Muscle layer of duodenum (tissue), 2 donors: ENCODE results near the gene ADAT3.

Experiments used
- H3K27ac ChIP-seq: one replicate; pipeline ENCODE4 v1.7.0; 2013; ENCODE audit warnings: mild to moderate bottlenecking, low read length
- H3K27me3 ChIP-seq: one replicate; pipeline ENCODE4 v1.7.0; 2013; ENCODE audit warnings: low read depth, mild to moderate bottlenecking, control low read depth, low read length
- H3K36me3 ChIP-seq, 2 donors: one replicate each; pipeline ENCODE4 v1.7.0; 2013; ENCODE audit warnings: low read length in 2 of 2, control low read depth in 1 of 2, mild to moderate bottlenecking in 1 of 2; ENCODE audit not compliant: insufficient read depth in 2 of 2, control insufficient read depth in 1 of 2
- H3K4me1 ChIP-seq, 2 donors: one replicate each; pipeline ENCODE4 v1.7.0; 2013; ENCODE audit warnings: low read length in 2 of 2, mild to moderate bottlenecking in 2 of 2, control low read depth in 1 of 2, moderate library complexity in 1 of 2; ENCODE audit not compliant: insufficient read depth in 2 of 2, control insufficient read depth in 1 of 2
- H3K4me3 ChIP-seq, 2 donors: one replicate each; pipeline ENCODE4 v1.7.0; 2013; ENCODE audit warnings: low read length in 2 of 2, low read depth in 1 of 2, mild to moderate bottlenecking in 1 of 2
- H3K9me3 ChIP-seq, 2 donors: one replicate each; pipeline ENCODE4 v1.7.0; 2013; ENCODE audit warnings: low read length in 2 of 2, control low read depth in 1 of 2, mild to moderate bottlenecking in 1 of 2; ENCODE audit not compliant: control insufficient read depth in 1 of 2
- donor health status: healthy.

ADAT3 gene

GRCh38 chr19:1944916-1945561 is 39.8 kb downstream of the ADAT3 start:
- Histone ChIP-seq H3K36me3 (peaks cover 0 to 12% of the 10 kb centered on the region in 2 donors), H3K4me1 (peaks cover 10 to 32% of the 10 kb centered on the region in 2 donors), H3K4me3 (no peak overlapping the region), H3K9me3 (no peaks in the 10 kb centered on the region), H3K27me3 (no peaks in the 10 kb centered on the region), H3K27ac (no peak overlapping the region)

GRCh38 chr19:1945899-1946298 is 40.7 kb downstream of the ADAT3 start:
- H3K9me3 ChIP-seq: no peaks in the 10 kb centered on the region

GRCh38 chr19:1947651-1948209 is 42.5 kb downstream of the ADAT3 start:
- Histone ChIP-seq H3K4me1 (peaks cover 10 to 26% of the 10 kb centered on the region in 2 donors), H3K27ac (no peak overlapping the region), H3K36me3 (peaks cover 0 to 12% of the 10 kb centered on the region in 2 donors), H3K9me3 (no peaks in the 10 kb centered on the region), H3K4me3 (no peak overlapping the region), H3K27me3 (no peaks in the 10 kb centered on the region)

More at GRCh38 chr19:1945899-1946298, 40.7 kb downstream of the ADAT3 start:
- no peaks in the 10 kb centered on the region for H3K27me3 ChIP-seq
- H3K4me3 ChIP-seq: no peak overlapping the region
- no peak overlapping the region for H3K27ac ChIP-seq
- H3K4me1 ChIP-seq: peaks cover 10 to 32% of the 10 kb centered on the region in 2 donors
- H3K36me3 ChIP-seq: peaks cover 0 to 8% of the 10 kb centered on the region in 2 donors

- H3K9me3 ChIP-seq: no peaks in the 10 kb centered on the region
- H3K4me1 ChIP-seq: peaks cover 0 to 8% of the 10 kb centered on the region in 2 donors
- no peaks in the 10 kb centered on the region for H3K27me3 ChIP-seq
- H3K36me3 ChIP-seq: peaks cover 0 to 19% of the 10 kb centered on the region in 2 donors
- no peak overlapping the region for H3K27ac ChIP-seq
- H3K4me3 ChIP-seq: no peak overlapping the region
Measured at GRCh38 chr19:1949304-1950101, 44.3 kb downstream of the ADAT3 start.

- Histone ChIP-seq H3K36me3 (peaks cover 0 to 19% of the 10 kb centered on the region in 2 donors), H3K9me3 (no peaks in the 10 kb centered on the region), H3K27ac (no peak overlapping the region), H3K4me3 (no peak overlapping the region), H3K27me3 (no peaks in the 10 kb centered on the region), H3K4me1 (peaks cover 0 to 4% of the 10 kb centered on the region in 2 donors)
Measured at GRCh38 chr19:1950640-1951039, 45.4 kb downstream of the ADAT3 start.

- no peaks in the 10 kb centered on the region for H3K27me3 ChIP-seq
- peaks cover 0 to 19% of the 10 kb centered on the region in 2 donors for H3K36me3 ChIP-seq
- H3K9me3 ChIP-seq: no peaks in the 10 kb centered on the region
- H3K4me1 ChIP-seq: peaks cover 0 to 14% of the 10 kb centered on the region in 2 donors
- no peak overlapping the region for H3K27ac ChIP-seq
- no peak overlapping the region for H3K4me3 ChIP-seq
Measured at GRCh38 chr19:1952635-1953034, 47.4 kb downstream of the ADAT3 start.

- Histone ChIP-seq H3K36me3 (peaks cover 0 to 19% of the 10 kb centered on the region in 2 donors), H3K9me3 (no peaks in the 10 kb centered on the region), H3K27ac (no peak overlapping the region), H3K4me3 (no peak overlapping the region), H3K27me3 (no peaks in the 10 kb centered on the region), H3K4me1 (peaks cover 0 to 16% of the 10 kb centered on the region in 2 donors)
Measured at GRCh38 chr19:1953037-1953436, 47.8 kb downstream of the ADAT3 start.

- Histone ChIP-seq H3K9me3 (no peaks in the 10 kb centered on the region), H3K36me3 (peaks cover 0 to 19% of the 10 kb centered on the region in 2 donors), H3K4me1 (peaks cover 0 to 17% of the 10 kb centered on the region in 2 donors), H3K4me3 (no peak overlapping the region), H3K27me3 (no peaks in the 10 kb centered on the region), H3K27ac (no peak overlapping the region)
Measured at GRCh38 chr19:1953441-1954094, 48.4 kb downstream of the ADAT3 start.

GRCh38 chr19:1954532-1954933 is 49.3 kb downstream of the ADAT3 start:
- Histone ChIP-seq H3K27me3 (no peaks in the 10 kb centered on the region), H3K9me3 (no peaks in the 10 kb centered on the region), H3K4me3 (no peak overlapping the region), H3K27ac (no peak overlapping the region), H3K4me1 (peaks cover 0 to 17% of the 10 kb centered on the region in 2 donors), H3K36me3 (peaks cover 0 to 19% of the 10 kb centered on the region in 2 donors)

- Histone ChIP-seq H3K9me3 (no peaks in the 10 kb centered on the region), H3K27me3 (no peaks in the 10 kb centered on the region), H3K36me3 (peaks cover 0 to 15% of the 10 kb centered on the region in 2 donors), H3K4me3 (no peak overlapping the region), H3K4me1 (peaks cover 0 to 17% of the 10 kb centered on the region in 2 donors), H3K27ac (no peak overlapping the region)
Measured at GRCh38 chr19:1955171-1956121, 50.2 kb downstream of the ADAT3 start.
